OCI-LY1 (cell line): Measurements from ENCODE around the gene TOR1B.

Source experiments
- H2AFZ ChIP-seq: fragments of 200-600 bp; sonication (generic), shearing (Covaris generic); 2 replicates; pipeline ENCODE4 v1.6.0; 2014; ENCODE audit warnings: antibody characterized with exemption, mild to moderate bottlenecking, low read length
- H3F3A ChIP-seq: fragments of 200-600 bp; sonication (generic), shearing (Covaris generic); 2 replicates; pipeline ENCODE4 v1.6.0; 2014; ENCODE audit warnings: mild to moderate bottlenecking, antibody characterized with exemption, low read length, moderate library complexity; ENCODE audit not compliant: insufficient read depth
- H3K27ac ChIP-seq: fragments of 200-600 bp; sonication (generic); 2 replicates; pipeline ENCODE4 v1.5.1; 2014; ENCODE audit warnings: low read length, mixed run types, mild to moderate bottlenecking, low read depth; ENCODE audit not compliant: poor library complexity, severe bottlenecking
- H3K27me3 ChIP-seq: fragments of 200-600 bp; sonication (generic); 2 replicates; pipeline ENCODE4 v1.6.0; 2014; ENCODE audit warnings: antibody characterized with exemption, mild to moderate bottlenecking, low read length, moderate library complexity; ENCODE audit not compliant: insufficient read depth
- H3K36me3 ChIP-seq: fragments of 200-600 bp; sonication (generic); 2 replicates; pipeline ENCODE4 v1.6.1; 2014; ENCODE audit warnings: mild to moderate bottlenecking, antibody characterized with exemption, low read length, moderate library complexity, mixed read lengths; ENCODE audit not compliant: insufficient read depth
- H3K4me1 ChIP-seq: fragments of 200-600 bp; sonication (generic); 2 replicates; pipeline ENCODE4 v1.5.1; 2014; ENCODE audit warnings: mild to moderate bottlenecking, low read length, moderate library complexity; ENCODE audit not compliant: insufficient read depth, severe bottlenecking
- H3K4me2 ChIP-seq: fragments of 200-600 bp; sonication (generic), shearing (Covaris generic); 2 replicates; pipeline ENCODE4 v1.6.1; 2014; ENCODE audit warnings: low read length
- H3K4me3 ChIP-seq: fragments of 200-600 bp; sonication (generic); 2 replicates; pipeline ENCODE4 v1.5.1; 2014; ENCODE audit warnings: low read length, low read depth, mild to moderate bottlenecking, mixed read lengths; ENCODE audit not compliant: poor library complexity, severe bottlenecking
- H3K79me2 ChIP-seq: fragments of 200-600 bp; shearing (Covaris generic); 2 replicates; pipeline ENCODE4 v1.6.1; 2016; ENCODE audit warnings: mixed run types, low read length, mixed read lengths; ENCODE audit not compliant: insufficient read depth
- H3K9ac ChIP-seq: fragments of 200-600 bp; sonication (generic), shearing (Covaris generic); 2 replicates; pipeline ENCODE4 v1.6.1; 2014; ENCODE audit warnings: mild to moderate bottlenecking, low read length, mixed read lengths
- H3K9me2 ChIP-seq: fragments of 200-600 bp; sonication (generic), shearing (Covaris generic); 2 replicates; pipeline ENCODE4 v1.6.1; 2014; ENCODE audit warnings: low read depth, mild to moderate bottlenecking, low read length, mixed read lengths
- H3K9me3 ChIP-seq: fragments of 200-600 bp; shearing (Covaris generic); 2 replicates; pipeline ENCODE4 v1.6.1; 2014; ENCODE audit warnings: low read length, mixed read lengths
- H4K20me1 ChIP-seq: fragments of 200-600 bp; sonication (generic), shearing (Covaris generic); 2 replicates; pipeline ENCODE4 v1.6.0; 2016; ENCODE audit warnings: mild to moderate bottlenecking, low read length; ENCODE audit not compliant: insufficient read depth
- EZH2 ChIP-seq: fragments of 200-600 bp; sonication (generic), shearing (Covaris generic); IDR thresholded peaks from 2 replicates; pipeline ENCODE4 v1.8.0; 2017; ENCODE audit warnings: borderline replicate concordance, mixed run types, mild to moderate bottlenecking, antibody characterized with exemption, low read length, moderate library complexity, mixed read lengths
- TF ChIP-seq, protein P1 (sequence below): fragments of 200-600 bp; sonication (generic), shearing (Covaris generic); IDR thresholded peaks from 2 replicates; pipeline ENCODE4 v1.5.1; 2017; ENCODE audit warnings: mild to moderate bottlenecking, antibody characterized with exemption, low read length, moderate library complexity, mixed read lengths

The TOR1B gene

GRCh38 chr9:129779560-129780190, 23.3 kb upstream of the TOR1B start:
- Histone ChIP-seq H2AFZ (no peak overlapping the region), H3K4me3 (no peak overlapping the region), H4K20me1 (no peaks in the 10 kb centered on the region), H3K79me2 (no peaks in the 10 kb centered on the region), H3K27ac (no peak overlapping the region), H3K36me3 (no peaks in the 10 kb centered on the region), H3K9me2 (no peaks in the 10 kb centered on the region), H3K9ac (no peak overlapping the region), H3F3A (no peaks in the 10 kb centered on the region), H3K4me1 (no peaks in the 10 kb centered on the region), H3K27me3 (0 out of 2 replicates have a peak, but pooled peaks cover 6% of the 10 kb centered on the region), H3K4me2 (no peak overlapping the region), H3K9me3 (no peaks in the 10 kb centered on the region)
- TF ChIP-seq, protein P1, sequence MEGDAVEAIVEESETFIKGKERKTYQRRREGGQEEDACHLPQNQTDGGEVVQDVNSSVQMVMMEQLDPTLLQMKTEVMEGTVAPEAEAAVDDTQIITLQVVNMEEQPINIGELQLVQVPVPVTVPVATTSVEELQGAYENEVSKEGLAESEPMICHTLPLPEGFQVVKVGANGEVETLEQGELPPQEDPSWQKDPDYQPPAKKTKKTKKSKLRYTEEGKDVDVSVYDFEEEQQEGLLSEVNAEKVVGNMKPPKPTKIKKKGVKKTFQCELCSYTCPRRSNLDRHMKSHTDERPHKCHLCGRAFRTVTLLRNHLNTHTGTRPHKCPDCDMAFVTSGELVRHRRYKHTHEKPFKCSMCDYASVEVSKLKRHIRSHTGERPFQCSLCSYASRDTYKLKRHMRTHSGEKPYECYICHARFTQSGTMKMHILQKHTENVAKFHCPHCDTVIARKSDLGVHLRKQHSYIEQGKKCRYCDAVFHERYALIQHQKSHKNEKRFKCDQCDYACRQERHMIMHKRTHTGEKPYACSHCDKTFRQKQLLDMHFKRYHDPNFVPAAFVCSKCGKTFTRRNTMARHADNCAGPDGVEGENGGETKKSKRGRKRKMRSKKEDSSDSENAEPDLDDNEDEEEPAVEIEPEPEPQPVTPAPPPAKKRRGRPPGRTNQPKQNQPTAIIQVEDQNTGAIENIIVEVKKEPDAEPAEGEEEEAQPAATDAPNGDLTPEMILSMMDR: no peak

GRCh38 chr9:129781131-129781530, 21.9 kb upstream of the TOR1B start:
- no peaks in the 10 kb centered on the region for H3K9me2 ChIP-seq

GRCh38 chr9:129781981-129782380, 21.0 kb upstream of the TOR1B start:
- H3K9me3 ChIP-seq: no peaks in the 10 kb centered on the region
- no peak overlapping the region for H3K9ac ChIP-seq
- H2AFZ ChIP-seq: no peak overlapping the region
- no peaks in the 10 kb centered on the region for H3K79me2 ChIP-seq
- no peaks in the 10 kb centered on the region for H3K9me2 ChIP-seq
- H4K20me1 ChIP-seq: no peaks in the 10 kb centered on the region
- H3K36me3 ChIP-seq: no peaks in the 10 kb centered on the region
- H3K4me3 ChIP-seq: no peak overlapping the region
- TF ChIP-seq, protein P1: no peak
- TF ChIP-seq EZH2: no peak
- no peak overlapping the region for H3K4me2 ChIP-seq
- H3K27me3 ChIP-seq: 0 out of 2 replicates have a peak, but pooled peaks cover 4% of the 10 kb centered on the region
- H3K27ac ChIP-seq: no peak overlapping the region
- no peaks in the 10 kb centered on the region for H3K4me1 ChIP-seq
- H3F3A ChIP-seq: no peaks in the 10 kb centered on the region

More at GRCh38 chr9:129781131-129781530, 21.9 kb upstream of the TOR1B start:
- H3F3A ChIP-seq: no peaks in the 10 kb centered on the region
- H3K4me2 ChIP-seq: no peak overlapping the region
- H2AFZ ChIP-seq: no peak overlapping the region
- H3K79me2 ChIP-seq: no peaks in the 10 kb centered on the region
- H3K36me3 ChIP-seq: no peaks in the 10 kb centered on the region
- H3K27ac ChIP-seq: no peak overlapping the region
- H3K4me1 ChIP-seq: no peaks in the 10 kb centered on the region
- H4K20me1 ChIP-seq: no peaks in the 10 kb centered on the region
- no peak overlapping the region for H3K4me3 ChIP-seq
- TF ChIP-seq, protein P1: no peak
- no peak for TF ChIP-seq EZH2
- H3K9ac ChIP-seq: no peak overlapping the region
- no peaks in the 10 kb centered on the region for H3K9me3 ChIP-seq
- H3K27me3 ChIP-seq: 0 out of 2 replicates have a peak, but pooled peaks cover 4% of the 10 kb centered on the region
